H9 (cell line): ENCODE data around the gene ACR. TPM values are rescaled to one million over a fixed set of nuclear protein-coding genes. Genes with fewer than 3 reads are reported as not detected.

Experiments
- DNase-seq: peaks from one replicate; pipeline ENCODE4 v3.0.0-alpha.2; 2017
- H2AFZ ChIP-seq: one replicate; pipeline ENCODE4 v1.6.1; 2013; ENCODE audit warnings: mild to moderate bottlenecking, low read length, control low read depth, moderate library complexity
- H2AK5ac ChIP-seq: 2 replicates; pipeline ENCODE4 v1.6.1; 2013; ENCODE audit warnings: low read length, control low read depth, mixed read lengths; ENCODE audit not compliant: insufficient read length
- H2BK120ac ChIP-seq: one replicate; pipeline ENCODE4 v1.6.1; 2013; ENCODE audit warnings: low read depth, mild to moderate bottlenecking, low read length, control low read depth, inconsistent platforms; ENCODE audit not compliant: poor library complexity, severe bottlenecking
- H2BK12ac ChIP-seq: 2 replicates; pipeline ENCODE4 v1.6.1; 2013; ENCODE audit warnings: low read length, control low read depth, mixed read lengths, low read depth; ENCODE audit not compliant: insufficient read length
- H2BK15ac ChIP-seq: 2 replicates; pipeline ENCODE4 v1.6.1; 2013; ENCODE audit warnings: low read depth, low read length, control low read depth
- H2BK20ac ChIP-seq: one replicate; pipeline ENCODE4 v1.6.1; 2013; ENCODE audit warnings: low read depth, mild to moderate bottlenecking, low read length, control low read depth, inconsistent platforms; ENCODE audit not compliant: poor library complexity, severe bottlenecking
- H2BK5ac ChIP-seq: 2 replicates; pipeline ENCODE4 v1.6.1; 2013; ENCODE audit warnings: low read length, control low read depth, mixed read lengths; ENCODE audit not compliant: insufficient read length
- H3K14ac ChIP-seq: 2 replicates; pipeline ENCODE4 v1.6.1; 2013; ENCODE audit warnings: low read length, control low read depth; ENCODE audit not compliant: insufficient read depth
- H3K18ac ChIP-seq: 2 replicates; pipeline ENCODE4 v1.6.1; 2013; ENCODE audit warnings: low read depth, mild to moderate bottlenecking, mixed read lengths, low read length, control low read depth; ENCODE audit not compliant: insufficient read length
- H3K23ac ChIP-seq: 2 replicates; pipeline ENCODE4 v1.6.1; 2013; ENCODE audit warnings: low read length, control low read depth, mixed read lengths, low read depth; ENCODE audit not compliant: insufficient read length
- H3K23me2 ChIP-seq: 2 replicates; pipeline ENCODE4 v1.6.1; 2013; ENCODE audit warnings: low read depth, mild to moderate bottlenecking, mixed read lengths, low read length, control low read depth; ENCODE audit not compliant: insufficient read length, poor library complexity, severe bottlenecking
- H3K27ac ChIP-seq: 2 replicates; pipeline ENCODE4 v1.5.1; 2013; ENCODE audit warnings: low read length, control low read depth, mixed read lengths, low read depth; ENCODE audit not compliant: insufficient read length
- H3K27me3 ChIP-seq: 2 replicates; pipeline ENCODE4 v1.6.1; 2013; ENCODE audit warnings: low read length, control low read depth, inconsistent platforms; ENCODE audit not compliant: insufficient read depth
- H3K4ac ChIP-seq: 2 replicates; pipeline ENCODE4 v1.6.1; 2013; ENCODE audit warnings: low read depth, mild to moderate bottlenecking, control low read depth, inconsistent platforms, low read length, moderate library complexity
- H3K4me1 ChIP-seq: 2 replicates; pipeline ENCODE4 v1.6.1; 2013; ENCODE audit warnings: low read length, control low read depth, inconsistent platforms; ENCODE audit not compliant: insufficient read depth
- H3K4me2 ChIP-seq: 2 replicates; pipeline ENCODE4 v1.6.1; 2013; ENCODE audit warnings: low read length, control low read depth, mixed read lengths; ENCODE audit not compliant: insufficient read length, insufficient read depth
- H3K56ac ChIP-seq: 2 replicates; pipeline ENCODE4 v1.6.1; 2013; ENCODE audit warnings: low read depth, mild to moderate bottlenecking, mixed read lengths, low read length, control low read depth; ENCODE audit not compliant: insufficient read length
- H3K79me1 ChIP-seq: 2 replicates; pipeline ENCODE4 v1.6.1; 2013; ENCODE audit warnings: low read depth, mild to moderate bottlenecking, moderate library complexity, low read length, control low read depth, inconsistent platforms; ENCODE audit not compliant: insufficient read depth, poor library complexity, severe bottlenecking
- H3K79me2 ChIP-seq: 2 replicates; pipeline ENCODE4 v1.6.1; 2013; ENCODE audit warnings: low read length, control low read depth, inconsistent platforms; ENCODE audit not compliant: insufficient read depth
- H3K9ac ChIP-seq: 2 replicates; pipeline ENCODE4 v1.6.1; 2013; ENCODE audit warnings: low read length, control low read depth, mixed read lengths; ENCODE audit not compliant: insufficient read length; ENCODE audit errors: extremely low read depth
- H3K9me3 ChIP-seq: one replicate; pipeline ENCODE4 v1.6.1; 2013; ENCODE audit warnings: low read depth, low read length, inconsistent platforms; ENCODE audit not compliant: control insufficient read depth
- H3T11ph ChIP-seq: one replicate; pipeline ENCODE4 v1.6.1; 2013; ENCODE audit warnings: mild to moderate bottlenecking, low read length, control low read depth, inconsistent platforms
- H4K20me1 ChIP-seq: one replicate; pipeline ENCODE4 v1.6.1; 2013; ENCODE audit not compliant: control insufficient read depth, insufficient read length, insufficient read depth
- H4K5ac ChIP-seq: 2 replicates; pipeline ENCODE4 v1.6.1; 2013; ENCODE audit warnings: low read depth, mild to moderate bottlenecking, mixed read lengths, low read length, control low read depth; ENCODE audit not compliant: insufficient read length
- H4K8ac ChIP-seq: replicated peaks from 2 replicates; pipeline ENCODE4 v1.6.1; 2013; ENCODE audit warnings: low read length, control low read depth, mixed read lengths, low read depth; ENCODE audit not compliant: insufficient read length
- H4K91ac ChIP-seq: 2 replicates; pipeline ENCODE4 v1.6.1; 2013; ENCODE audit warnings: low read depth, mild to moderate bottlenecking, moderate library complexity, mixed read lengths, low read length, control low read depth; ENCODE audit not compliant: insufficient read length
- H3K27ac Mint-ChIP-seq, 3 experiments: 2 replicates in 2 of 3; 3 replicates in 1 of 3; pipeline ENCODE4 v1.8.0; 2020 to 2021; ENCODE audit warnings: mixed read lengths in 3 of 3, mild to moderate bottlenecking in 1 of 3, moderate library complexity in 1 of 3
- H3K27me3 Mint-ChIP-seq: 2 replicates; pipeline ENCODE4 v1.8.0; 2021; ENCODE audit warnings: low read depth, mild to moderate bottlenecking, moderate library complexity, mixed read lengths
- H3K36me3 Mint-ChIP-seq, 3 experiments: 2 replicates in 2 of 3; 3 replicates in 1 of 3; pipeline ENCODE4 v1.8.0; 2020 to 2021; ENCODE audit warnings: low read depth in 3 of 3, mixed read lengths in 3 of 3; ENCODE audit not compliant: insufficient read depth in 1 of 3
- H3K4me1 Mint-ChIP-seq, 2 experiments: 2 replicates each; pipeline ENCODE4 v1.8.0; 2020; ENCODE audit warnings: mixed read lengths in 2 of 2
- H3K4me3 Mint-ChIP-seq, 2 experiments: 2 replicates in 1 of 2; 3 replicates in 1 of 2; pipeline ENCODE4 v1.8.0; 2020 to 2021; ENCODE audit warnings: mild to moderate bottlenecking in 2 of 2, mixed read lengths in 2 of 2, moderate library complexity in 1 of 2
- H3K9me3 Mint-ChIP-seq, 2 experiments: 2 replicates in 1 of 2; 3 replicates in 1 of 2; pipeline ENCODE4 v1.8.0; 2020; ENCODE audit warnings: mild to moderate bottlenecking in 2 of 2, mixed read lengths in 2 of 2, moderate library complexity in 1 of 2
- WGBS: extraction: QIAGEN DNeasy Blood & Tissue Kit; methylation state at CpG from one replicate; pipeline ENCODE4 v1.1.7; 2013; ENCODE audit warnings: missing lambda C conversion rate, low lambda C conversion rate, mixed read lengths; ENCODE audit not compliant: insufficient read length; ENCODE audit errors: extremely low coverage; 5-methylcytosine and 5-hydroxymethylcytosine counted together
- total RNA-seq: library from RNA; stranded (reverse); gene quantifications from 2 replicates; pipeline ENCODE4 v1.2.1, GENCODE V29; 2021
- TF ChIP-seq, protein P1 (sequence below): fragments of 200-600 bp; sonication (generic); conservative IDR thresholded peaks from 3 replicates; pipeline ENCODE4 v1.8.0; 2021; ENCODE audit warnings: antibody characterized with exemption, mild to moderate bottlenecking

The ACR gene
- total RNA-seq, 1 experiment from 2014 or later, result 0.35 TPM

DNA sequence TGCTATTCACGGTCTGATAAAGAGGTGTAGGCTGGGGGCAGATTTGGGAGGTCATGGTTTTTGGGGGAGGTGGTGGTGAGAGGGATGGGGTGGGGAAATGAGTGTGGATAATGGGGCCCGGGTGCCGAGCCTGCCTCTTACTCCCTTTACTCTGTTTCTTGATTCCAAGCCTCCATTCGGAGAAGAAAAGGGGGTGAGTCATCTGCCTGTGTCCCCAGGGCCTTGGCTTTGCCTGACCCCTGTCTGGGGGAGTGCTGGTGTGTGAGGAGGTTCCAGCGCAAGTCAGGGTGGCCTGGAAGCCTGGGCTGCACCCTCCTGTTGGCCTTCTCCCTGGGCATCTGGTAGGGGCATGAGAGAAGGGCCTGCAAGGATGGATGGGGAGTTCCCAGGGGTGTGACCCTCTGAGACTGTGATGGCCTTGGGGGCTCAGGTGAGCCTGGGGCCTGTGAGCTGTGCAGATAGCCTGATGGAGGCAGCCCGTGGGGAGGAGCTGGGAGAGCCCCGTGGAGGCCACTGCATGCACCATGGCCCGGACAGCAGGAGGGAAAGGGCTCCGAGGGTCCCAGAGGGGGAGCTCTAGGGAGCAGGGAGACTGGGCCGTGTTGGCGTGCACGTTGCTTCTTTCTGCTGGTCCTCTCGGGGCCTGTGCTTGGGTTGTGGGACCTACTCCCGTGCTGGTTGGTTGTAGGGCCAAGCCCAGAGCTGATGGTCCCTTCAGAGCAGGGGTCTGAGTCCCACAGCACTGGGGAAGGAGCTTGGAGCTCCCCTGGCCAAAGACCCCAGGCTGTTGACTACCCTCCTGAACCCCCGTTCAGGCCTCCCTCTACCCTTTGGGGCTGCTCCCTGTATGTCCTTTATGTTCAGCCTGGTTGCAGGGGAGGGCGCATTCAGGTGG lies 26.3 kb upstream of the ACR start:
- H3K56ac ChIP-seq, result no peak overlapping the region
- H2BK12ac ChIP-seq, result no peak overlapping the region
- H4K8ac ChIP-seq, result no peak overlapping the region
- no peaks in the 10 kb centered on the region for H3K79me1 ChIP-seq
- WGBS, result no CpG with 5 or more reads among the region's 16 CpGs
- peak overlapping the region in 1 of 3 experiments; percentile 82; a peak in 1 of 7 replicates for H3K27ac Mint-ChIP-seq
- no peak overlapping the region for H3K4me3 Mint-ChIP-seq
- no peak overlapping the region for H2BK20ac ChIP-seq
- no peak overlapping the region for H3K18ac ChIP-seq
- no peaks in the 10 kb centered on the region for H3K4me1 ChIP-seq
- no peak overlapping the region for H2AK5ac ChIP-seq
- H4K91ac ChIP-seq, result no peak overlapping the region
- H3K27ac ChIP-seq, result no peak overlapping the region
- H3K14ac ChIP-seq, result no peak overlapping the region
- no peak overlapping the region for H3K9ac ChIP-seq
- H3K36me3 Mint-ChIP-seq, result peaks cover 0 to 8% (median 0%) of the 10 kb centered on the region in 3 experiments; a peak in 2 of 7 replicates
- H3K23me2 ChIP-seq, result no peaks in the 10 kb centered on the region
- no peaks in the 10 kb centered on the region for H3K79me2 ChIP-seq
- no peaks in the 10 kb centered on the region; a peak in 1 of 5 replicates for H3K9me3 Mint-ChIP-seq
- no peak overlapping the region for H3T11ph ChIP-seq
- H2BK15ac ChIP-seq, result no peak overlapping the region
- no peaks in the 10 kb centered on the region for H4K20me1 ChIP-seq
- no peak overlapping the region for H2AFZ ChIP-seq
- TF ChIP-seq, protein P1, sequence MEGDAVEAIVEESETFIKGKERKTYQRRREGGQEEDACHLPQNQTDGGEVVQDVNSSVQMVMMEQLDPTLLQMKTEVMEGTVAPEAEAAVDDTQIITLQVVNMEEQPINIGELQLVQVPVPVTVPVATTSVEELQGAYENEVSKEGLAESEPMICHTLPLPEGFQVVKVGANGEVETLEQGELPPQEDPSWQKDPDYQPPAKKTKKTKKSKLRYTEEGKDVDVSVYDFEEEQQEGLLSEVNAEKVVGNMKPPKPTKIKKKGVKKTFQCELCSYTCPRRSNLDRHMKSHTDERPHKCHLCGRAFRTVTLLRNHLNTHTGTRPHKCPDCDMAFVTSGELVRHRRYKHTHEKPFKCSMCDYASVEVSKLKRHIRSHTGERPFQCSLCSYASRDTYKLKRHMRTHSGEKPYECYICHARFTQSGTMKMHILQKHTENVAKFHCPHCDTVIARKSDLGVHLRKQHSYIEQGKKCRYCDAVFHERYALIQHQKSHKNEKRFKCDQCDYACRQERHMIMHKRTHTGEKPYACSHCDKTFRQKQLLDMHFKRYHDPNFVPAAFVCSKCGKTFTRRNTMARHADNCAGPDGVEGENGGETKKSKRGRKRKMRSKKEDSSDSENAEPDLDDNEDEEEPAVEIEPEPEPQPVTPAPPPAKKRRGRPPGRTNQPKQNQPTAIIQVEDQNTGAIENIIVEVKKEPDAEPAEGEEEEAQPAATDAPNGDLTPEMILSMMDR, result no peak
- no peaks in the 10 kb centered on the region for H3K4me1 Mint-ChIP-seq
- no peaks in the 10 kb centered on the region for H3K9me3 ChIP-seq
- no peaks in the 10 kb centered on the region for H3K27me3 ChIP-seq
- H3K4me2 ChIP-seq, result no peak overlapping the region
- H3K27me3 Mint-ChIP-seq, result peaks cover 12% of the 10 kb centered on the region
- H4K5ac ChIP-seq, result no peak overlapping the region
- H2BK5ac ChIP-seq, result no peak overlapping the region
- H3K23ac ChIP-seq, result no peak overlapping the region
- no peak overlapping the region for H3K4ac ChIP-seq
- DNase-seq, result no peak
- no peak overlapping the region for H2BK120ac ChIP-seq
